ENCODE data around the gene EIF4H.
"Not testable (repeated sequence)": the region's sequence is repeated elsewhere in the genome, so short reads cannot be mapped to it uniquely, and the experiment has no call there.

DNA sequence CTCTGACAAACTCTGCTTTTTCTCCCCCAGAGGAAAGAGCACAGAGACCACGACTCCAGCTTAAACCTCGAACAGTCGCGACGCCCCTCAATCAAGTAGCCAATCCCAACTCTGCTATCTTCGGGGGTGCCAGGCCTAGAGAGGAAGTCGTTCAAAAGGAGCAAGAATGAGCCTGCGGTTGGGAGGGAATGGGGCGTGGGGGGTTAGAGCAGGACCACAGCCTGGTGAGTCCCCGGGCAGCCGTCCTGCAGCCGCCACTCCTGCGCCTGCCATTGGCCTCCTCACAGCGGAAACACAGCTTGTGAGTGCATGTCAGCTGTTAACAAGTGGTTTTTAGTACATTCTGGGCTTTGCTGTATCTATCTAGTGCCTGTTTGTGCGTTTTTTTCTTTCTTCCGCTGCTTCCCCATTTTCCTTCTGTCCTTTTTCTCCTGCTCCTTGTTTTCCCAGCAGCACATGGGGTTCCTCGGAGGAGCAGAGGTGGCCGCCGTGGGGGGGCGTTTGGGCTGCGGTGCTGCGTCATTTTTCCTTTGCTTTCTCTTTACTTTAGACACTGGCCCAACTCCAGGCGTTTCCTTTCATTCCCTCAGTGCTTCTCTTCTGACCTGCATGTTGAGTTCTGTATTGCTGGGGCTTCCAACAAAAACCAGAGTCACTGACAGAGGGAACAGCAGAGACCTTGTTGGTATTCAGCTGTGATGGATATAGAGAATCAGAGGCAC is 21.1 kb downstream of the EIF4H start:
- not testable (repeated sequence) for TF ChIP-seq POLR2A (IDR thresholded peaks at IDR 0.05; ENCODE audit: low read depth, low read length)
- 0 out of 2 replicates have a peak, but pooled peaks have one; percentile 6 for TF ChIP-seq POLR2AphosphoS5 (IDR thresholded peaks at IDR 0.05; ENCODE audit: low read depth, low read length)

All from GM12892 (cell line).